HG03025 (cell line): ENCODE data around the gene RAD51D.
"Not testable (repeated sequence)": the region's sequence is repeated elsewhere in the genome, so short reads cannot be mapped to it uniquely, and the experiment has no call there.

Source experiments
- ATAC-seq: cut with Tn5 transposase; IDR thresholded peaks from one replicate; pipeline ENCODE4 v1.9.1; 2021; ENCODE audit warnings: mild to moderate bottlenecking, moderate library complexity; ENCODE audit not compliant: unreplicated experiment, low FRiP score

Gene RAD51D

DNA sequence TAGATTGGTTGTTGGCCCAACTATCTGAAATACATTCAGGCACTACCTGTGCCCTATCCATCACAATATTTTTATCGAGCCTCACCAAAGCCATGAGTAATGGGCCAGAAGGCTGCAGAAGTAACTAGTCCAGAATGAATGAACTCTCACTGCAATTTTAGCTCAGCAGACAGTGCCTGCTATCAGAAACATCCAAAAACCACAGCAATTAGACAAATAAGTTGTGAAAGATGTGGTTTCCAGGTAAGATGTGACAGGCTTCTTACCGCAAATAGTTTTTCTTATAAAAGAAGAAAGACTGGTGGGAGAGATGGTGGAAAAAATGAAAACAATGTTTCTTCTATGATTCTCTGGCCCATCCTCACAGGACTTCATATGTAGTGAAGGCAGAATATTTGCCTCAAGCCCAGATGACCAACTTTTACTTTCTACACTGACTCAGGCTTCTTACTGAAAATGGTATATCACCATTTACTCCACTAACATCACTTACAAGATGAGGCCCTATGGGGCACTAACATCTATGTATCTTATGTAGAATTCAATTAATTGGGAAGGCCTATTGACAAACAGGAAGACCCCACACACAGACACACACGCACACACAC lies 46.4 kb downstream of the RAD51D start:
- ATAC-seq, result no peak

DNA sequence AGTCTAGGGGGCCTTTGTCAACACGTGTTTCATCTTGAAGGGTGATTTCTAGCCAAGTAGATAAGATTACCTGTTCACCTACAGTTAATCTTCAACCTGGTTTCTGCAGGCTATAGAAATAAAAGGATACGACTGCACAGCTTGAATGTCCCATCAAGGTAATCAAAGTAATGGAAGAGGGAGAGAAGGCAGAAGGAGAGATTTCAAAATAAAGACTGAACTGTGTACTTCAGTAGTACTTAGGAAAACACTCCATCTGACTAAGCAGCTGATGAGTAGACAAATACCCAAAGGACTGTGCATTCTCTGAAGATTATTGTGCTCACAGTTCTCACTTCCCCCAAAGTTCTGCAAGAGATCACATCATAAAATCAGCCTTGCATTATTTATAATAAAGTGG lies 50.3 kb downstream of the RAD51D start:
- ATAC-seq, result no peak

DNA sequence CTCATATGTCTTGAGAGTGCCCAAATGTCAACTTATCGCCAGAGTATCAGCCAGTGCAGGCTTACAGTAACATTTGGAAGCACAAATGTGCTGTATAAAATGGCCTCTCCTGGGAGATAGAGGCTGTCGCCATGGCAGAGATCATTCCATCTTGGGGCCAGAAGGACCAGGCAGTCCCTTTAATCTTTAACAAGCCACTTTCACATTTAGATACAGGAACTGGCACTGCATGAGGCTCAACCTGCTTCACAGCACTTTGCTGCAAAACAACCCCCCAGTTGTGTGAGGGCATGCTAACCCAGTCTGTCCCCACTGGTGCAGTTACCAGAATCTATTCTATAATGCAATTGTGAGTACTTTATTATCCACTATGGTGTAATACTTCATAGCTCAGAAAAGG lies 51.4 kb downstream of the RAD51D start:
- no peak for ATAC-seq

DNA sequence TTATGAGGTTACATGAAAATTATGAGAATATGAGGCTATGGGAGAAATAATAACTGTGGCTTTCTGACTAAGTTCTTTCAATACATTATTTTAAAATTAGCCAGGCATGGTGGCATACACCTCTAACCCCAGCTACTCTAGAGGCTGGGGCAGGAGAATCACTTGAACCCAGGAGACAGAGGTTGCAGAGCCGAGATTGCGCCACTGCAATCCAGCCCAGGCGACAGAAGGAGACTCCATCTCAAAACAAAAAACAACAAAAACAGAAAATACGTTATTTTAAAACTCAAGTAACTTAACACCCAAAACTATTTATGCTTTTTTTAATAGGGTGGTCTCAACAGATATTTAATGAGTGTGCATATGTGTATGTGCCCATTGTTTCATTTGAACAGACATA lies 53.8 kb downstream of the RAD51D start:
- no peak for ATAC-seq

DNA sequence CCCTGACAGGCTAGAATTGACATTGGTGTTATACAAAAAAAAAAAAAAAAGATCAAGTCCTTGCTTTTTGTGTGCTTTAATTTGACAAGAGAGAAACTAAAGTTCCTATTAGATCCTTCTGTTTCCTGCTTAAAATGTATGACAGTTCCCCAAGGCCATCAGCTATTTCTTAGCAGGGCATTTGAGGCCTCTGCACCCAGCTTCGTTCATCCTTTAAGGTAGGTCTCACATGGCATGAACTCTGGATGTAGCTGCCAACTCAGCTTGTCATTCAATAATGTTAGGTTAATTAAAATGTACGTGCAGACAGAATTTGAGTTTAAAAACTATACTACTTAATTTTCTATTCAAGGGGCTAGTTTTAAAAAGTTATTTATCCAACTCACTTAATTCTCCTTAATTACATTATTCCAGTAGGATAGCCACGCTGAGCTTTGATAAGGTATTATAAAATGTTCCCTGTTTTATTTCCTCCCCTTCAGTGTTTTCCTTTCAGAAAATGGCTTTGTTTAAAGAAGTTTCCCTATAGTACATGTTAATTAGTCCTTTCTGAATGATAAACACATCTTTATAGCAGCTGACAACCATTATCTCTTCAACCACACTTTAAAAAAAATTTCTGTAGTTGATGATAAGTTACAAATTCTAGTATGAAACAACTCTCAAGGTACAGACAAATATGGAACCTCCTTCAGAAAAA lies 55.0 kb downstream of the RAD51D start:
- no peak for ATAC-seq

DNA sequence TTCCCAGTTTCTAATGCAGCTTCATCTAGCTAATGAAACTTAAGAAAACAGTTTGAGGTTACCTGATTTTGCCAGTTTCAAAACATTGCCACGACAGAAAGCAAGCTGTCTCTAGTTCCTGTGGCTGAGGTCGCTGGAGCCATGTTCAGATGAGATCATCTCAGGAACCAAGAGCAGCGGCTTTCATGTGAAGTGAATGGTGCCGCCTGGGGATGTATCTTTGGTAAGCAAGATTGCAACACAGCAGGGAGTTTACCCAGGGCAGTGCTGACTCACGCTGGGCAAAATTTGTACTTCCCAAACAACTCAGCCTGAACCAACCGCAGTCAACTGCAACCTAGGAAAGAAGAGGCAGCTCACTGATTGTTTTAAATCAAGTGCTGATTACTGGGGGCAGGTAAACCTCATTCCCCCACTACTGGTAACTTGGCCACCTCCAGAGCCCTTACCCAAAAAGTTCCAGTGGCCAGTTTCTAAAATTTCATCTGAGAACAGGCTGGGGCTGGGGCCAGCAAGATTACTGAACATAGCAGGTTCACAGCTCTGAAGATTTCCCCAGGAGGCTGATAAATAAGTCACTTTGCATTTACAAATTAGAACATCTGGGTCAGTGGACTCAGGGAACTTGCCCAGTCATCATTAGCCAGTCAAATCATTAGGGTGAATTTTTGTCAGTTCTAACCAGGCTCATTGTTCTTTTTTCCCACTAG lies 56.0 kb downstream of the RAD51D start, which contains the start of gene RFFL:
TSS of gene RFFL (minus strand) at position 194 of the 710 bp plus-strand sequence. CDS start 37,154 bp downstream, outside the sequence.
- ATAC-seq, result peak; percentile 83

DNA sequence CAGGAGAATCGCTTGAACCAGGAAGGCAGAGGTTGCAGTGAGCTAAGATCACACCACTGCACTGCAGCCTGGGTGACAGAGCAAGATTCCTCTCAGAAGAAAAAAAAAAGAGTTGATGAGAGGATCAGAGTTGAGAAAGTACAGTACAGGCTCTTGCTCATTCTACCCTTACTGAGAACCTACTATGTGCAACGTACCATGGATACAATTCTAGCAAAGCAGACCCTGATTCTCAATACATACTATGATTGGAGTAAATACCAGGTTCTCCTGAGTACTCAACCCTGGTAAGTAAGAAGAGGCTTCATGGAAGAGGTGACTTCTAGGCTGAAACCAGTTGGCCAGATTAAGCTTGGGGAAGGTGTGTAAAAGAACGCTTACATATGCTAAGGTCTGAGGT lies 57.4 kb downstream of the RAD51D start:
- ATAC-seq, result no peak

DNA sequence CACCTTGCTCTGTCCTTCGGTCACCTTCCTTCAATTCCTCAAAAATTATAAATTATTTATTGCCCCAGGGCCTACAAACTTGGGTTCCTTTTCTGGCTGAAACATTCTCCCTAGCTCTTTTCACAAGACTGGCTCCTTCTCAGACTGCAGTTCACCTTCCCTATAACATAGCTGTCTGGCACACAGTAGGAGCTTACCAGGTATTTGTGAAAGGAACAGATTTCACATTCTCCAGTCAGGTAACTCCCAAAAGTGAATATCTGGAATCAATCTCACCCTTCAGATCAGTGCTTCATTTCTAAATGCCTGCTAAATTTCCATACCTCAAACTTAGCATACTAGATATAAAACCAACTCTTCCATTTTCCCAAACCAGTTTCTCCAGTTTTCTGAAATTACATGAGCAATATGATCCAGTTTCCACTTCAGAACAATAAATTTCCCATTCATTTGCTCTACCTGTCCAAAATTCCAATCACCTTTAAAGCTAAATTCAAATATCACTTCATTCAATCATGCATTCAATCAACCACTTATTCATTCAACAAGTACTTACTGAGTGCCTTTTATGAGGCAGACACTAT lies 62.2 kb downstream of the RAD51D start:
- ATAC-seq, result no peak

DNA sequence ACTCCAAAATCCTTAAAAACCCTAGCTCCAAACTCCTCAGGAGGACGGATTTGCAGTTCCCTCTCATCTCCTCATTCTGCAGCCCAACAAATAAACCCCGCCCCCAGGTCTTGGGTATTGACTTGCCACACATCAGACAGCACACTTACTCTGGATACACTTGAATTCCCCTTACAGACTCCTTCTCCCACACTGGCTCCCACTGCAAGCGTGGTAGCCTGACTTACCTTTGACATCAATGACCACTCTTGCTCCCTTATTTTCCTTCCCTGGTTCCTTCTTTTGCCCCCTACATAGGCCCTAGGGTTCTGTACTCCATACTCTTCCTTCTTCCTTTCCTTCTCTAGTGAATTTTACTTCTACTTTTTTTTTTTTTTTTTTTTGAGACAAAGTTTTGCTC lies 63.6 kb downstream of the RAD51D start:
- no peak for ATAC-seq

DNA sequence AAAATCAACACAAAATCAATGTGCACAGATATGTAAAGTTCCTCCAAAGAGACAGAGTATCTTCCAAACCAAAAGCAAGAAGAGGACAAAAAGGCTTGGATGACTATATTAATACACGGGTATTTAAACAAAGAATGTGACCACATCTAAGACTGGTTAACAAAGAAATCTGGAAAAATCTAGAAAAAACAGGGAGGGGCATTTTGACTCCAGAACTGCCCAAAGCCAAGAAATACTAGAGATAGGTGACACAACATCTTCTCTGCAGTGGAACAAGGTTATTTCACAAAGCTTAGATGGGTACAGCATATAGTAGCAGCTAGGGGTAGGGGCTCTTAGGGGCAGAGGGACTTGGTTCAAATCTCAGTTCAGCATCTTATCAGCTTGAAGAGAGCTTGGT lies 66.5 kb downstream of the RAD51D start:
- no peak for ATAC-seq

DNA sequence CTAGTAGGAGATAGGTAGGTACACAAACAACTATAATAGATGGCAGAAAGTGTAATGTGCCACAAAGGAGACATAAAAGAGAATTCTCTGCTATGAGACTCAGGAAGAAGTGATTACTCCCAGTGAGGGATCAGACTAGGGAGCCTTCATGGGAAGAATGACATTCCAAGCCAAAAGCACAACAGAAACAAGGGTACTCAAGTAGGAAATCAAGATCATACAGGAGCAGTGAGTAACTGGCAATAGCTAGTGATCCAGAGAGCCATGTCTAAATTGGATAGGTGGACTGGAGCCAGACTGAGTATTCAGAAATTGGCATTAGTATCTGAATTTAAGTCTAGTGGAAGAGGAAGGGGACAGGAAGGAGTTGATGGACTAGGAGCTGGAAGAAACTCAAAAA lies 66.9 kb downstream of the RAD51D start:
- ATAC-seq, result no peak

DNA sequence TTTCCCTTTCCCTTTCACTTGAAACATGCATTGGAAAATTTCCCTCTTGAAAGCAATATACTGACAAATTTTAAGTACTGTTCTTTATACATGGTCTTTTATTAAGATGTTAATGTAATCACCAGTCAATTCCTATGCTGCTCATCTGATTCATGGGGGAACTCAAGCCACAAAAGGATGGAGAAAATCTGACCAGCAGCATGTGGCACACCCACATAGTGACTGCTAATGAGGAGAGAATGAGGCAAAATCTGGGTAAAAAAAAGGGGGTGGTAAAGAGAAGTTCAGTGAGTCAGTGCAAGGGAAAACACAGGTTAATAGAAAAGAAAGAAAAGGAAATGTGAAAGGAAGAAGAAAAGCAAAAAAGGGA lies 67.4 kb downstream of the RAD51D start:
- no peak for ATAC-seq

DNA sequence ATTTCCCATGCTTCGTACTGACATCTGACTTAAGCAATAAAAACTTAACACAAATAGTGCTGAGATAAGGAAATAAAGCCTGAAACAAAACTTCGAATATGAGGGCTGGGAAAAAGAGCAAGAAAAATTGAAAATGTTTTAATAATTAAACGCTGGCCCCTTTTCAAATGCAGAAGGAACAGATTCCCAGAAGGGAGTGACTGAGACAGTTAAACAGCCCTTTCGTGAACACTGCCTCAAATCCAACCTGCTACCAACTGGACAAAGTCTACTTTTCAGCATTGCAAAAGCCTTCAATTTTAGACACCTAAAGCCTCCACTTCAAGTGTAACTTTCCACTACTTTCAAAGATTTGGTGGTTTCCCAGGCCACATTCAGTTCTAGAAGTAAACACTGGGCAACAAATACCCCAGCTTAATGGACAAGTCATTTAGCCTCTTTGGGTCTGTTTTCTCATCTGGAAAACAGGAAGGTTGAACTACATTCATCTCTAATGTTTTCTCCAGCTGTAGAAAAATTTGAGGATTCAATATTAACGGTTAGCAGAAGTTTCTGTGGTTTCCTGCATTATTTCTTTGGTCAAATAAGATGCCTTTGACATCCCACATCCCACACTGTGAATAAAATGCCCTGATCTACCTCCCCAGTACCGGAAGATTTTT lies 68.0 kb downstream of the RAD51D start:
- no peak for ATAC-seq

DNA sequence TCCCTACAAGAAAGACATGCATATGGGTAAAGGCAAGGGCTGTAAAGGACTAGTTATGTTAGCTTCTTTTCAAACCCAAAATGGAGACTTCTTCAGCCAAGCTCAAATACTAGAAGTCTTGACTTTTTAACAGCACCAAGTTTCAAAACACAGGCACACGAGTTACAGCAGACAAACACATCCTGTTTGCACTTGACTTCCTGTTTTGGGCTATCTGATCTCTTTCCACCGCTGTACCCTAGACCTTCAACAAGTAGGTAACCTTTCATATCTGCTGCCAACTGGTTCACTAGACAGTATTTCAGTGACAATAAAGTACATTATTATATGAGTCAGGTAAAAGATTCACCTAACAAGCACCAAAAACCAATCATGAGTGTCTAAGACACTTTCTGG lies 68.5 kb downstream of the RAD51D start:
- ATAC-seq, result peak; percentile 43

DNA sequence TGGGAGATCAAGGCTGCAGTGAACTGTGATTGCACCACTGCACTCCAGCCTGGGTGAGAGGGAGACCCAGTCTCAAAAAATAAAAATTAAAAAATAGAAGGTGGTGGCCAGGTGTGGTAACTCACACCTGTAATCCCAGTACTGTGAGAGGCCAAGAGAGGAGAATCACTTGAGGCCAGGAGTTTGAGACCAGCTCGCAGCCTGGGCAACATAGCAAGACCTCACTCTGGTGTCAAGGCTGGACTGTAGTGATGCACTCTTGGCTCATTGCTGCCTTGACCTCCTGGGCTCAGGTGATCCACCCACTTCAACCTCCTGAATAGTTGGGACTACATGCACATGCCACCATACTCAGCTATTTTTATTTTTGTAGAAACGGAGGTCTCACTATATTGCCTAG lies 69.5 kb downstream of the RAD51D start:
- no peak for ATAC-seq

DNA sequence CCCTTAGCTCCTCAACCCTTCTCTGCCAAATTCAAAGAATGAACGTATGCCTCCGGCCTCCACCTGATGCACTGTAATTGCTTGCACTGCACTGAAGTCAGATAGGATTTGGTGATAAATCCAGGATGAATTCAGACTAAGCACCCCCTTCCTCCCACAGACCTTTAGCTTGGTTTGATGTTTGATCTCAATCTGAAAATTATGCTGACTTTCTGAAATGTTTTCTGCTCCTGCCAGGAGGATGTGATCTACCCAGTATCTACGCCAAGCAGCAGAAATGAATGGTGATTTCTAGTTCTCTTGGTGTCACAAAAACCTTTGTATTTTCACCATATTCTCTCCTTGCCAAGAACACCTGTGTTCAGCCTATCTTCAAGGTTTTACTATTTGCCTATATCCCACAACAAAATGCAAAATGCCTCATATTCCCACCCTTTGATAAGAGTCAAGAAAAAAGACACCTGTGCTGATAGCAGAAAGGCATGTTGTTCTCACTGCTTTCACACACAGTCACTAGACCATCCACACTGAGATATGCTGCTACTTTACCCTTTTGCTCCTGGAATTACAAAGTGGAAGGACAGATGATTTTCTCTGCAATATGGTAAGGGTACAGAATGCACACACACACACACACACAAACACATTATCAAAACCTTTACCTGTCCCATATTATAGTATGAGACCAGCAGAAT lies 70.8 kb downstream of the RAD51D start:
- no peak for ATAC-seq

DNA sequence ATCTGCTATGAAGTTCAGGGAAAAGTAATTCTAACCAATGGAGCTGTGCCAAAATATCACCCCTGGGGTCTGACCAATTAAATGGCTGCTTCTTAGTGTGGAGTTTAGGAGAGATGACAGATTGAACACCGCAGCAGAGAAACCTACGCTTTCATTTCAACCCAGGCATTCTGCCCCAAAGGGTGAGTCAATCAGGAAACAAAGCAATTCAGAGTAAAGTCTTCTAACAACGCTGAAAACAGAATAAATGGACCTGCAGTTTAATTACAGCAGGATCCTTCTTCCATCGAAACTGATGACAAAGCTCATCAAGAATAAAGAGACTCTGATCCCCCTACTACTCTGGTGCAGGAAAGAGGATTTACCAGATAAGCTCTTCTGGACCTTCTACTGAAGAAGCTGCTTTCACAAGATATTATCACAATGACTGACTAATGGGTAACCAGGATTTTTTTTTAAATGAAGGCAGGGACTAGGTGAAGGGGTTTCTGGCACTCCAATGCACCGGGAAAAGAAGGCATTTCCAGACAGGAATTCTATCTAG lies 72.8 kb downstream of the RAD51D start:
- no peak for ATAC-seq

DNA sequence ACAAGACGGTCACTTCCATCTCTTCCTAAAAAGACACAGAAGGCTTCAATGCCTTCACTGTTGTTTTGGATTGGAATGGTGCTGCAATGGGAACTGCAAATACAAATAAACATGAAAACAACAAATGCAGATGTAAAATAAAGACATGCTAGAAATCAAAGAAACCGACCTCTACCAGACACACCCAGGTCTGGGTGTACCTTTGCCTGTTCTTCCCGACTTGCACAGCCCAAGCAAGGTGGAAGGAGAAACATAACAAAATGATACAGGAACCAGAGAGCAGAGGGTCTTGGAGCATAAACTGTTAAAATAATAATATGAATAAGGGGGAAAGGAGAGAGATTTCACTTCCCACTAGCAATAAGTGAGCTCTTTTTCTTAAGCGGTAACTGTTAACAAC lies 73.4 kb downstream of the RAD51D start:
- no peak for ATAC-seq

DNA sequence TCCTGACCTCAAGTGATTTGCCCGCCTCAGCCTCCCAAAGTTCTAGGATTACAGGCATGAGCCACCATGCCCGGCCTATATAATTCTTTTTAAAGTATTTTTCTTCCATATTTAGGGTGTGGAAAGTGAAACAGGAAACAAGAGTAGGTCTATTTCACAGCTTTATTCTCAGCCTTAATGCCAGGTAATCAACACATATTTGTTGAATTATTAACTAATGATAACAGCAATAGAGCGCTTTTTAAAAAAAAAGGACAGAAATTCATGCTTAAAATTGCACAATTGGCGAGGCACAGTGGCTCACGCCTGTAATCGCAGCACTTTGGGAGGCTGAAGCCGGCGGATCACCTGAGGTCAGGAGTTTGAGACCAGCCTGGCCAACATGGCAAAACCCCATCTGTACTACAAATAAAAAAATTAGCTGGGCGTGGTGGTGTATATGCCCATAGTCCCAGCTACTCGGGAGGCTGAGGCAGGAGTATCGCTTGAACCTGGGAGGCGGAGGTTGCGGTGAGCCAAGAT lies 74.1 kb downstream of the RAD51D start:
- ATAC-seq, result not testable (repeated sequence)

DNA sequence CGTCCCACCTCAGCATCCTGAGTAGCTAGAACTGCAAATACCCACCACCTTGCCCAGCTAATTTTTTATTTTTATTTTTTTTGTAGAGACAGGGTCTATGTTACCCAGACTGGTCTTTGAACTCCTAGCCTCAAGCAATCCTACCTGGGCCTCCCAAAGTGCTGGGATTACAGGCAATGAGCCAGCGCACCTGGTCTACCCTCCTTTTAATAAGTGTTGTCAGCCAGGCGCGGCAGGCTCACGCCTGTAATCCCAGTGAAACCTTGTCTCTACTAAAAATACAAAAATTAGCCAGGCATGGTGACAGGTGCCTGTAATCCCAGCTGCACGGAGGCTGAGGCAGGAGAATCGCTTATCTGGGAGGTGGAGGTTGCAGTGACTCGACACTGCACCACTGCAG lies 75.5 kb downstream of the RAD51D start:
- ATAC-seq, result no peak
